Activated CD4-positive, alpha-beta T cell treated with anti-CD3 and anti-CD28 coated beads, Interleukin-2, amount 10 ng/mL, durations not matched to agents 24 days and 14 days (primary cell): ENCODE data around the gene PIF1. TPM values are rescaled to one million over a fixed set of nuclear protein-coding genes. Genes with fewer than 3 reads are reported as not detected.

Experiments
- DNase-seq: peaks from one replicate; pipeline ENCODE4 v3.0.0; 2022
- H3K27ac Mint-ChIP-seq: one replicate; pipeline ENCODE4 v1.8.0; 2022; ENCODE audit warnings: mild to moderate bottlenecking, mixed read lengths
- H3K27me3 Mint-ChIP-seq: one replicate; pipeline ENCODE4 v1.8.0; 2022; ENCODE audit warnings: mixed read lengths
- H3K36me3 Mint-ChIP-seq: one replicate; pipeline ENCODE4 v1.8.0; 2022; ENCODE audit warnings: low read depth, mild to moderate bottlenecking, mixed read lengths
- H3K4me1 Mint-ChIP-seq: one replicate; pipeline ENCODE4 v1.8.0; 2021; ENCODE audit warnings: mixed read lengths
- H3K4me3 Mint-ChIP-seq: one replicate; pipeline ENCODE4 v1.8.0; 2022; ENCODE audit warnings: mild to moderate bottlenecking, moderate library complexity, mixed read lengths
- H3K9me3 Mint-ChIP-seq: one replicate; pipeline ENCODE4 v1.8.0; 2021; ENCODE audit warnings: mixed read lengths
- intact Hi-C: fragments of 100-400 bp; cut with micrococcal nuclease; formaldehyde crosslinking; loops from one replicate; pipeline ENCODE4 v1.15.1; 2023
- total RNA-seq: library from RNA; stranded (reverse); gene quantifications from 2 replicates; pipeline ENCODE4 v1.2.3, GENCODE V29; 2022

Gene PIF1, protein sequence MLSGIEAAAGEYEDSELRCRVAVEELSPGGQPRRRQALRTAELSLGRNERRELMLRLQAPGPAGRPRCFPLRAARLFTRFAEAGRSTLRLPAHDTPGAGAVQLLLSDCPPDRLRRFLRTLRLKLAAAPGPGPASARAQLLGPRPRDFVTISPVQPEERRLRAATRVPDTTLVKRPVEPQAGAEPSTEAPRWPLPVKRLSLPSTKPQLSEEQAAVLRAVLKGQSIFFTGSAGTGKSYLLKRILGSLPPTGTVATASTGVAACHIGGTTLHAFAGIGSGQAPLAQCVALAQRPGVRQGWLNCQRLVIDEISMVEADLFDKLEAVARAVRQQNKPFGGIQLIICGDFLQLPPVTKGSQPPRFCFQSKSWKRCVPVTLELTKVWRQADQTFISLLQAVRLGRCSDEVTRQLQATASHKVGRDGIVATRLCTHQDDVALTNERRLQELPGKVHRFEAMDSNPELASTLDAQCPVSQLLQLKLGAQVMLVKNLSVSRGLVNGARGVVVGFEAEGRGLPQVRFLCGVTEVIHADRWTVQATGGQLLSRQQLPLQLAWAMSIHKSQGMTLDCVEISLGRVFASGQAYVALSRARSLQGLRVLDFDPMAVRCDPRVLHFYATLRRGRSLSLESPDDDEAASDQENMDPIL
- 20.9 and 22.6 TPM in 2 replicates for total RNA-seq

DNA sequence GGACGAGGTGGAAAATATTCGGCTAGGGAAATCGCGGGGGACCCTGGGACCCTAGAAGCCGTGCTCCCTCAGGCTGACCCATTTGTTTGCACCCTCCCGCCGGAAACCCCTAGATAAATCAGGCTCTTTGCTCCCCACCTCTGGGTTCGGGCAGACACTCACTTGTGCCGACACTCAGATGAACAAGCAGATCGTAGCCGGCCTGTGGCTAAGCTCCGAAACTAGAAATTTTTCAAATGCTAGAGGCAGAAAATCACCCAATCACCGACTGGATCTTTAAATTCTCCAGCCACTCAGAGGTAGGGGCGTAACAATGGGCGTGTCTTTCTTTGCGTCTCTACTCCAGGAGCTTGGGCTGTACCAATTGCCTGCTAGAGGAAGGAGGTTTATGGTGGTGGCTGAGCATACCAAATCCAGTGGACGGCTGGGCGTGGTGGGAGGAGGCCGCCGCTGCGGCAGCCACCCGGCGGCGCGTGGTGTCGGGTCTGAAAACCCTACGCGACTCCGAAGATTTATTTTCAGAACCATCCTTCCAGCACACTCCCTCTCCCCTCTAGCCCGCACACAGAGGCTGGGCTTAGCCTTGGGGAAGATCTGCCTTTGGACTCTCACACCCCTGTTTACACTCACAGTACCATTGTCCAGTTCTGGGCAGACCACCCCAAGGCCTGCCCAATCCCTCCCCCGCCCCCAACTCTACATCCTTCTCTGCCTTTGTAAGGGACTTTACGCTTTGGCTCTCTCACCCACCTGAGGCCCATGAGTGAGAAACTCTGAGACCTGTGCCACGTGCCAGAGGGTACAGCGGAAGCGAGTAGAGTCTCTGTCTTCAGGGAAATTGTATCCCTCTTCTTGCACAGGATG, at the start of gene PIF1:
PIF1 (minus strand) TSS at position 217 of the 864 bp plus-strand sequence. CDS start 1,312 bp downstream, outside the sequence.
- H3K27me3 Mint-ChIP-seq, result no peaks in the 10 kb centered on the region
- intact Hi-C loops, result loop anchor here (1.0 to 10.0 kb wide), 4 partner anchors 10 to 469 kb away; partner anchors contain the start of genes PLEKHO2 and RNU5A-1
- peak within 1 kb of the TSS; percentile 92 for H3K4me3 Mint-ChIP-seq
- DNase-seq, result peak; percentile 98
- H3K27ac Mint-ChIP-seq, result peak within 1 kb of the TSS; percentile 93
- H3K9me3 Mint-ChIP-seq, result no peaks in the 10 kb centered on the region
- peaks cover 12% of the 10 kb centered on the region for H3K36me3 Mint-ChIP-seq
- H3K4me1 Mint-ChIP-seq, result peaks cover 37% of the 10 kb centered on the region

DNA sequence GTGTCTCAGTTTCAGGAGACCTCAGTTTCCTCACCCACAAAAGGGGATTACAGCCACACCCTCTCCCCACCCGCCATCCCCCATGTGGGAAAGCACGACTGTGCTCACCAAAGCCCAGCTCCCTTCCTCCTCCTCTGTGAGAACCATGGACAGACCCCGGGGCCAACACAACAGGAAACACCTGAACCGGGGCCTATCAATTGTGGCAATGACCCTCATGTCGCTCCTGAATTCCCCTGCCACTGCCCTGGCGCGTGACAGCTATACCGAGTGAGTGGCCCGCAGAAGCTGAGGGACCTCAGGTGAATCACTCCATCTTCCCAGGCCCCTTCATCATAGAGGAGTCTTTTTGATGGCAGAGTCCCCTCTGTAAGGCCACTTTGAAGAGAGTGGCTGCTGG, 44.9 kb upstream of the PIF1 start:
- H3K9me3 Mint-ChIP-seq, result no peaks in the 10 kb centered on the region
- no peak overlapping the region for H3K4me3 Mint-ChIP-seq
- H3K27ac Mint-ChIP-seq, result no peak overlapping the region
- peaks cover 23% of the 10 kb centered on the region for H3K36me3 Mint-ChIP-seq
- intact Hi-C loops, result no loop called here
- DNase-seq, result no peak
- H3K4me1 Mint-ChIP-seq, result peaks cover 10% of the 10 kb centered on the region
- no peaks in the 10 kb centered on the region for H3K27me3 Mint-ChIP-seq

DNA sequence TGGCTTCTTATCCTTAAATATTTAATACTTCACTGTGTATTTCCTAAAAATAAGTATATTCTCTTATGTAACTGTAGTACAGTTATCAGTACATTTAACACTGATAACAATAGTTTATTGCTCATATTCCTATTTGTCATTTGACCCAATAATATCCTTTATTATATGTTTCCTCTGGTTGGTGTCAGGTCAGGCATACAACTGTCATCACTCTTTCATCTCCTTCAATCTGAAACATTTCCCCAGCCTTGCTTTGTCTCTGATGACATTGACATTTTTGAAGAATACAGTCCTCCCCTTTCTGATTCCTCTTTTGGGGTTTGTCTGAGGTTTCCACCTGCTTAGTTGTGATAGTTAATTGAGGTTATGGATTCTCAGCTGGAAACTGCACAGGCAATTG, 44.1 kb upstream of the PIF1 start:
- no peak for DNase-seq
- H3K27ac Mint-ChIP-seq, result no peak overlapping the region
- intact Hi-C loops, result no loop called here
- H3K4me1 Mint-ChIP-seq, result peaks cover 8% of the 10 kb centered on the region
- H3K36me3 Mint-ChIP-seq, result peaks cover 26% of the 10 kb centered on the region
- no peaks in the 10 kb centered on the region for H3K9me3 Mint-ChIP-seq
- H3K27me3 Mint-ChIP-seq, result no peaks in the 10 kb centered on the region
- H3K4me3 Mint-ChIP-seq, result no peak overlapping the region

DNA sequence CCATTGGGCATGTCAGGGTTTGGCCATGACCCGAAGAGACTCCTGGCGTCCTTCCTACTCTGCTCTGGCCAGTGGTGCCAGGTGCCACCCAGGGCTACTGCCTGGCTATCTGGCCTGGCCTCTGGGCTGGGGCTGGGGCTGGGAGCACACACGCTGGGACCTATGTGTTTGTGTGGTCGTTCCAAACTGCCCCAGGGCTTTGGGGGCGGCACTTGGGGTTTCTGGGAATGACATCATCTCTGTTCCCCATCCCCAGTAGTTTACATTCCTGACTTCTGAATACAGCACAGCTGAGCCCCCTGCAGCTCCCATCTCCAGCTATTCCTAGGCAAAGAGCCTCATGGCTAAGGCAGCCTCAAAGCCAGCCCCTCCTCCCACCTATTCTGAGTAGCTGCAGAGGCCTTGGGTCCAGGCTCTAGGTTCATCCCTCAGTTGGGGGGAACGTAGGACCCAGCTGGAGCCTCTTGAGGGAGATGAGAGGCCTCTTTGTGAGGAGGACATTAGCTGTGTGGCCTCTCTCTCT, 40.6 kb upstream of the PIF1 start:
- Mint-ChIP-seq H3K36me3 (peaks cover 46% of the 10 kb centered on the region), H3K4me3 (no peak overlapping the region), H3K27me3 (no peaks in the 10 kb centered on the region), H3K4me1 (peaks cover 8% of the 10 kb centered on the region), H3K27ac (no peak overlapping the region), H3K9me3 (no peaks in the 10 kb centered on the region)
- no peak for DNase-seq
- intact Hi-C loops, result no loop called here

DNA sequence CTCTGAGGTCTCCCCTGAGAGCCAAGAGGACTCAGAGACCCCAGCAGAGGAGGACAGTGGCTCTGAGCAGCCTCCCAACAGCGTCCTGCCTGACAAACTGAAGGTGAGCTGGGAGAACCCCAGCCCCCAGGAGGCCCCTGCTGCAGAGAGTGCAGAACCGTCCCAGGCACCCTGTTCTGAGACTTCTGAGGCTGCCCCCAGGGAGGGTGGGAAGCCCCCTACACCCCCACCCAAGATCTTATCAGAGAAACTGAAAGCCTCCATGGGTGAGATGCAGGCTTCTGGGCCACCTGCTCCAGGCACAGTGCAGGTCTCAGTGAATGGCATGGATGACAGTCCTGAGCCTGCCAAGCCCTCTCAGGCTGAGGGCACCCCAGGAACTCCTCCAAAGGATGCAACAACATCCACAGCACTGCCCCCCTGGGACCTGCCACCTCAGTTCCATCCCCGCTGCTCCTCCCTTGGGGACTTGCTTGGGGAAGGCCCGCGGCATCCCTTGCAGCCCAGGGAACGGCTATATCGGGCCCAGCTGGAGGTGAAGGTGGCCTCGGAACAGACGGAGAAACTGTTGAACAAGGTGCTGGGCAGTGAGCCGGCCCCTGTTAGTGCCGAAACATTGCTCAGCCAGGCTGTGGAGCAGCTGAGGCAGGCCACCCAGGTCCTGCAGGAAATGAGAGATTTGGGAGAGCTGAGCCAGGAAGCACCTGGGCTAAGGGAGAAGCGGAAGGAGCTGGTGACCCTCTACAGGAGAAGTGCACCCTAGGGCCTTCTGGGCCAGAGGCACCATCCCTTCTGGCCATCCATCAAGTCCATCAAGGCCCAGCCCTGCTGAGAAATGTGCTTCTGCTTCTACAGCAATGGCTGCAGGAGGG, 39.9 kb upstream of the PIF1 start:
- Mint-ChIP-seq H3K9me3 (no peaks in the 10 kb centered on the region), H3K36me3 (peaks cover 46% of the 10 kb centered on the region)

DNA sequence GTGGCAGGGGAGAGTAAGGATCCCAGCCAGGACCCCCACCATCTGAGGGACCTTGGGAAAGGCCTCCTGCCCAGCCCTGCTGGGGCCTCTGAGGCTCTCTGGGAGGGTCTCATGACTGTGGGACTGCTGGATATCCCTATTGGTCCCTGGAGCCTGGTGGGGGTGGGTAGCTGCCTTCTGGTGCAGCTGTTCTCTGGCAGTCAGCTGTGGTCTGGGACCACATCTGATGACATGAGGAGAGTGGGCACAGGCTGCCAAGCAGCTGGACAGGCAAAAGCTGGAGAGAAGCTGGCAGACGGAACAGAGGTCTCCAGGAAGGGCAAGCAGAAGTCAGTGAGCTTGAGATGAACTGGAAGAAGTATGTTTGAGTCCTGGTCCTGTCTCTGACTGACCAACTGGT, 38.6 kb upstream of the PIF1 start:
- Mint-ChIP-seq H3K4me3 (no peak overlapping the region), H3K4me1 (peaks cover 8% of the 10 kb centered on the region), H3K9me3 (no peaks in the 10 kb centered on the region), H3K36me3 (peaks cover 44% of the 10 kb centered on the region), H3K27ac (no peak overlapping the region), H3K27me3 (no peaks in the 10 kb centered on the region)
- intact Hi-C loops, result no loop called here
- no peak for DNase-seq

More for the DNA sequence above, 39.9 kb upstream of the PIF1 start:
- Mint-ChIP-seq H3K4me3 (no peak overlapping the region), H3K4me1 (peaks cover 8% of the 10 kb centered on the region), H3K27me3 (no peaks in the 10 kb centered on the region), H3K27ac (peak overlapping the region; percentile 29)
- intact Hi-C loops, result no loop called here
- no peak for DNase-seq

DNA sequence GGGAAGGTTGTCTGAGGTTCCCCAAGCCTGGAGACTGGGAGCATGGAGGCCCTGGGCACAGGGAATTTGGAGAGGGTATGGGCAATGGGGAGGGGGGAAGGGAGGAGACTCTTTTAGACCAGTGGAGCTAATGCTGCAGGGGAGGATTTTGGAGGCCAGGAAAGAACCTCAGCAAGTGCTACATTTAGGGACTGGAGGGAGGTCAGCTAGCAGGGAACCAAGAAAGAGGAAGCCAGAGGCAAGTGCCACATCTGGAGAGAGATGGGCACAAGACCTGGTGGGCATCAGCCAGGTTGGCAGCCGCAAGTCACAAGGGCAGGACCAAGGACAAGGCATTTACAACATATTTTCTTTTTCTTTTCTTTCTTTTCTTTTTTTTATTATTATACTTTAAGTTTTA, 37.0 kb upstream of the PIF1 start:
- no peak for DNase-seq
- H3K4me3 Mint-ChIP-seq, result no peak overlapping the region
- intact Hi-C loops, result no loop called here

DNA sequence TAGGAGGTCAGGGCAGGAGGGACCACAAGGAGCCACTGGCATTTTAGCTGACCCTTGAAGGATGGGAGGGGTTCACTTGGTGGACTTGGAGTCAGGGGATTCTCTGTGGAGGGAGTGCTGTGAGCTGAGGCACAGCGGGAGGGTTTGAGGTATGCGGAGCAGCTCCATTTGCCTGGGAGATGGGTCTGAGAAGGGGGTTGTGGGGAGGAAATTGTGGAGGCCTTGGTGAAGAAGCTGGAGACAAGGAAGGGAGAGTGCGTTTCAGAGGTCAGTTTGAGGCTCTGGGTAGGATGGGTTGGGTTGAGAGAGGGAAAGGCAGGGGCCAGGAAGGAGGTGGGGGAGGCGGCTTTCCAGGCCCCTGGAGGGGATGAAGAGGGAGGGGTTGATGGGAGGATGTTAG, 36.5 kb upstream of the PIF1 start:
- Mint-ChIP-seq H3K27ac (peak overlapping the region; percentile 45), H3K36me3 (peaks cover 47% of the 10 kb centered on the region), H3K27me3 (no peaks in the 10 kb centered on the region), H3K4me3 (no peak overlapping the region), H3K4me1 (peaks cover 19% of the 10 kb centered on the region), H3K9me3 (no peaks in the 10 kb centered on the region)
- no peak for DNase-seq
- intact Hi-C loops, result no loop called here

More for the DNA sequence above, 37.0 kb upstream of the PIF1 start:
- peaks cover 47% of the 10 kb centered on the region for H3K36me3 Mint-ChIP-seq
- no peaks in the 10 kb centered on the region for H3K9me3 Mint-ChIP-seq
- H3K4me1 Mint-ChIP-seq, result peaks cover 15% of the 10 kb centered on the region
- H3K27me3 Mint-ChIP-seq, result no peaks in the 10 kb centered on the region
- peak overlapping the region; percentile 45 for H3K27ac Mint-ChIP-seq

DNA sequence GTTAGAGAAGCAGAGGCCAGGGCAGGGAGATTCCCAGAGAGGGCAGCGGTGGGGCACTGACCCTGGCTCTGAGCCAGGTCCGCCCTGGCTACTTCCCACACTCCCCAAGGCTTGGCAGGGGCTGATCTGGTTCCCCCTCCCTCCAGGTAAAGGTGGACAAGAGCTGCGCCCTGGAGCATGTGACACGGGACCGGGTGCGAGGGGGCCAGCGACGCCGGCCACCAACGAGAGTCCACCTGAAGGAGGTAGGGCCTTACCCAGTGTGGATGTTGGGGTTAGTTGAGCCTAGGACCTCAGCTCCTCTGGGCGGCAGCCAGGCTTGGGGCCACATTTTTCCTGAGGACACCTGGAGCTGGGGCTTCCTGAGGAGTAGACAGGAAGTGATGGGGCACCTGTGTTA, 35.9 kb upstream of the PIF1 start:
- peak overlapping the region; percentile 17 for H3K27ac Mint-ChIP-seq
- H3K36me3 Mint-ChIP-seq, result peaks cover 47% of the 10 kb centered on the region
- no peaks in the 10 kb centered on the region for H3K9me3 Mint-ChIP-seq
- no peak for DNase-seq
- H3K4me1 Mint-ChIP-seq, result peaks cover 22% of the 10 kb centered on the region
- no peaks in the 10 kb centered on the region for H3K27me3 Mint-ChIP-seq
- intact Hi-C loops, result no loop called here
- no peak overlapping the region for H3K4me3 Mint-ChIP-seq

DNA sequence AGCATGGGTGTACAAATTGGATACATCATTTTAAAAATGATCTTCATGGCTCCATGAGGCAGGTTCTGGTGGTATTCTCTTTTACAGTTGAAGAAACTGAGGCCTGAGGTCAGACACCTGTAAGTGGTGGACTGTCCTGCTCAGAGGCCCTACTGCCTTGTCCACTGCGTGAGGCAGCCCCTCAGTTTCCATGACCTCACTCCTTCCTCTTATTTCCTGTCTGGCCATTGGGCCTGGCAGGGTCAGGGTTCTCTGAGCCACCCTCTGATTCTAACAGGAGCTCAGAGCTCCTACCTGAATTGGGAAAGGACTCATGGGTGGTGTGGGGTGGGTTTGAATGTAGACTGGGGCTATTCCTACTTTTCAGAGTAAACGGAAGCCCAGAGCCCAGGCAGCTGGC, 33.8 kb upstream of the PIF1 start:
- peaks cover 53% of the 10 kb centered on the region for H3K36me3 Mint-ChIP-seq

DNA sequence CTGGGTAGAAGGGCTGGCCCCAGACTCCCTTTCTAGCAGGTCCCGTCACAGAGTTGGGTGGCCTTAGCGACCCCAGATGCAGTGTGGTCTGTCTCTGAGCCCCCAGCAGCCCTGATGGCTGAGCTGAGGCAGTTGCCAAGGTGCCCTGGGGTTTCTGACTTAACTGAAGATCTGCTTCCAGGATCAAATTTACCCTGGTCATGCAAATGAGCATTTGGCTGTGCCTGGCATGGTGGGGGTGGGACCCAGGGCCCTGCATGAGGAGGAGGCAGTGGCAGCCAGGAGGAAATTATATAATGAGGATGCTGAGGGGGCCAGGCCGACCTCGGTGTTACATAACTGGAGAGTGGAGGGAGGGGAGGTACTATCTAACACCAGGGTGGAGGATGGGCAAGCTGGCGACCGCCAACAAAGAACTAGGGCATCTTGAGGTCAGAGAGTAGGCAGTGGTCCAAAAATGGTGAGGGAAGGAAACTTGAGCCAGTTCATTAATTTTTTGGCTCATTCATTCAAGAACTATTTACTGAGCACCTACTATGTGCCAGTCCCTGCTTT, 32.7 kb upstream of the PIF1 start:
- peaks cover 49% of the 10 kb centered on the region for H3K36me3 Mint-ChIP-seq
- no peak overlapping the region for H3K4me3 Mint-ChIP-seq
- peaks cover 32% of the 10 kb centered on the region for H3K4me1 Mint-ChIP-seq
- H3K27ac Mint-ChIP-seq, result peak overlapping the region; percentile 60
- no peaks in the 10 kb centered on the region for H3K27me3 Mint-ChIP-seq
- intact Hi-C loops, result no loop called here
- H3K9me3 Mint-ChIP-seq, result no peaks in the 10 kb centered on the region
- DNase-seq, result no peak

More for the DNA sequence above, 33.8 kb upstream of the PIF1 start:
- Mint-ChIP-seq H3K4me3 (no peak overlapping the region), H3K27me3 (no peaks in the 10 kb centered on the region), H3K9me3 (no peaks in the 10 kb centered on the region), H3K4me1 (peaks cover 34% of the 10 kb centered on the region), H3K27ac (peak overlapping the region; percentile 10)
- no peak for DNase-seq
- intact Hi-C loops, result no loop called here

DNA sequence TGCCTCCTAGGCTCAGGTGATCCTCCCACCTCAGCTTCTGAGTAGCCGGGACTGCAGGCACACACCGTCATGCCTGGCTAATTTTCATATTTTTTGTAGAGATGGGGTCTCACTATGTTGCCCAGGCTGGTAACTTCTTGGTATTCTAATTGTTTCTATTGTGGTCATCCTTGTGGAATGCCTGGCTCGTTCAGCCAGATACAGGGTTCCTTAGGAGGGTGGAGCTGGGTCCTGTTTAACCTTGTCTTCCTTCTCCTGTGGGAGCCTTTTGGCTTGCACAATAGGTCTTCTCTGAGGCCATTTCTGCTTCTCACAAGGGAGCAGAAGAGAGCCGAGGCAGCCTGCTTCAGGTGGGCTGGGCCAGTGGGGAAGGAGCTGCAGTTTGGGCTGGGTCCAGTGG, 32.0 kb upstream of the PIF1 start:
- peaks cover 47% of the 10 kb centered on the region for H3K36me3 Mint-ChIP-seq
- no peaks in the 10 kb centered on the region for H3K9me3 Mint-ChIP-seq
- no peak overlapping the region for H3K4me3 Mint-ChIP-seq
- peak overlapping the region; percentile 74 for H3K27ac Mint-ChIP-seq
- peaks cover 31% of the 10 kb centered on the region for H3K4me1 Mint-ChIP-seq
- intact Hi-C loops, result no loop called here
- H3K27me3 Mint-ChIP-seq, result no peaks in the 10 kb centered on the region
- DNase-seq, result no peak
